ENCODE data around the gene ACADM. TPM values are rescaled to one million over a fixed set of nuclear protein-coding genes. Genes with fewer than 3 reads are reported as not detected.

ACADM gene
- total RNA-seq, 1 experiment from 2014 or later: 48.7 TPM

- TF ChIP-seq ZBTB33 (IDR thresholded peaks at IDR 0.05; ENCODE audit: extremely low read depth, insufficient replicate concordance, low read length): no peak
- TF ChIP-seq MAX (IDR thresholded peaks at IDR 0.05): no peak
These were observed 41.3 kb downstream of the ACADM start (continued) for GRCh38 chr1:75765697-75766355.

GRCh38 chr1:75768016-75768415 is 43.5 kb downstream of the ACADM start:
- intact Hi-C loops (cut with micrococcal nuclease): no loop called here

More at GRCh38 chr1:75768016-75768415, 43.5 kb downstream of the ACADM start:
- Histone ChIP-seq H3K9ac (ENCODE audit: low read length) (no peak overlapping the region), H3K36me3 (ENCODE audit: control insufficient read depth in 1 of 2, insufficient read depth in 2 of 2, low read length in 2 of 2) (no peaks in the 10 kb centered on the region; a peak in 1 of 4 replicates), H3K27me3 (ENCODE audit: insufficient read depth, low read length) (no peaks in the 10 kb centered on the region), H3K4me2 (ENCODE audit: low read length) (no peak overlapping the region), H3K27ac (ENCODE audit: low read depth, low read length) (no peak overlapping the region), H4K20me1 (ENCODE audit: insufficient read depth) (no peaks in the 10 kb centered on the region), H3K9me3 (ENCODE audit: control insufficient read depth in 1 of 2, insufficient read depth in 1 of 2, low read depth in 1 of 2, low read length in 2 of 2) (no peaks in the 10 kb centered on the region), H3K79me2 (ENCODE audit: insufficient read depth, low read length) (no peaks in the 10 kb centered on the region), H3K9me2 (ENCODE audit: insufficient read depth) (no peaks in the 10 kb centered on the region), H3K4me1 (ENCODE audit: control insufficient read depth in 1 of 2, insufficient read depth in 2 of 2, low read length in 2 of 2) (peaks cover 14 to 40% of the 10 kb centered on the region in 2 experiments), H3K4me3 (replicated peaks in 1 of 2; ENCODE audit: low read depth in 1 of 2, low read length in 2 of 2) (no peak overlapping the region), H2AFZ (ENCODE audit: low read depth, low read length, poor library complexity, severe bottlenecking) (no peak overlapping the region)
- ATAC-seq (no peak), DNase-seq (ENCODE audit: low read depth, low spot score) (no peak)
- ChIA-PET RAD21 (ENCODE audit: low non-redundant PET in 1 of 2, low total read pairs in 2 of 2, uncharacterized antibody in 2 of 2, unreplicated experiment in 2 of 2) (no interaction called here), POLR2A (no interaction called here), CTCF (no interaction called here)
- BruUV-seq (replicated peaks): no TSS peak
- no peak for TF ChIP-seq MAX (IDR thresholded peaks at IDR 0.05)
- no peak for TF ChIP-seq TCF7L2 (IDR thresholded peaks at IDR 0.05; ENCODE audit: borderline replicate concordance, extremely low read depth, insufficient read depth, insufficient read length)
- no peak for TF ChIP-seq SIN3A (IDR thresholded peaks at IDR 0.05; ENCODE audit: low read depth)
- TF ChIP-seq CEBPB (IDR thresholded peaks at IDR 0.05; ENCODE audit: low read depth): no peak
- TF ChIP-seq ATF3 (IDR thresholded peaks at IDR 0.05): no peak
- no peak for TF ChIP-seq ZNF274 (IDR thresholded peaks at IDR 0.05; ENCODE audit: low read depth, low read length)
- no peak for TF ChIP-seq ELF1 (IDR thresholded peaks at IDR 0.05; ENCODE audit: borderline replicate concordance, low read depth)
- TF ChIP-seq ZFX (IDR thresholded peaks at IDR 0.05): no peak
- no peak for TF ChIP-seq RAD21 (IDR thresholded peaks at IDR 0.05; ENCODE audit: low read depth)
- TF ChIP-seq SP1 (IDR thresholded peaks at IDR 0.05; ENCODE audit: low read depth): no peak
- TF ChIP-seq CBX3 (IDR thresholded peaks at IDR 0.05; ENCODE audit: low read depth): no peak
- TF ChIP-seq CTCF (IDR thresholded peaks at IDR 0.05 in 2 of 3, conservative IDR thresholded peaks at IDR 0.05 in 1 of 3; ENCODE audit: borderline replicate concordance in 1 of 3, insufficient read depth in 1 of 3, low read depth in 2 of 3, low read length in 2 of 3): no peak

Data from HCT116 (cell line).